ENCODE measurements around the gene ELL. TPM values are rescaled to one million over a fixed set of nuclear protein-coding genes. Genes with fewer than 3 reads are reported as not detected.

ELL gene
- total RNA-seq, 1 experiment from 2014 or later = 10.1 TPM

DNA sequence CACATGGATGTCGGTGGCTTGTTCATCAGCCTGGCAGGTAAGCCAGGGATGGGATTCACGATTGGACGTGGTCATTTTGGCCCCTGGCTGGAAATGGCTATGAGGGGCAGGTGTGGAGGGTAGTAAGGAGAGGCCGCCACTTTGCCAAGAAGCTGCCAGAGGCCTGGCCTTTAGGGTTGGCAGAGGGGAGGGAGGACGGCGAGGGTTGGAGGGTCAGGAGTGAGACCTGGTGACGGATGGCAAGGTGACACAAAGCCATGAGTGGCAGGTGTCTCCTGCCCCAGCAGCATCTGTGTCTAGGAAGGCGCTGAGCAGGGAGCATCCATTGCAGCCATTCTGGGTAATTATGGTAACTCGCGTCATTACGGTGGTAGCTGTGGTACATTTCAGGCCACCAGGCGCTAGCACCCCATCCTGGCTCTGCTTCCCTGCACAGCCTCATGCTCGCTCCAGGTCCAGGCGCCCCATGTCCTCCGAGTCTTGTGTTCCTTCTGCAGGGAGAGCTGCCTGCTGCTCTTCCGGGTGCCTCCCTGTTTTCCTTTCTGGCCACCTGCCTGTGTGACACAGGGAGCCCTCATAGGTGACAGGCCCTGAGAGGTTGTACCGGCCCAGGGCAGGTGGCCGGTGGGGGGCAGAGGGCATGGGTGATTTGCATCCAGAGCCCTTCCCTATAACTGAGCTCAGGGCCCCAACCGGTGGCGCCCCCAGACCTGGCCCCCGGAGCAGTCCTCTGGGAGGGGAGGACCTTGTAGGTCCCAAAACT lies 98.4 kb downstream of the ELL start:
- Histone ChIP-seq H3K27me3 (no peaks in the 10 kb centered on the region), H3K4me3 (no peak overlapping the region), H3K9me3 (replicated peaks) (no peaks in the 10 kb centered on the region), H3K27ac (no peak overlapping the region), H3K36me3 (no peaks in the 10 kb centered on the region), H3K4me1 (peaks cover 12% of the 10 kb centered on the region; the same call in 1 of the 2 replicates)
- no peak for DNase-seq

DNA sequence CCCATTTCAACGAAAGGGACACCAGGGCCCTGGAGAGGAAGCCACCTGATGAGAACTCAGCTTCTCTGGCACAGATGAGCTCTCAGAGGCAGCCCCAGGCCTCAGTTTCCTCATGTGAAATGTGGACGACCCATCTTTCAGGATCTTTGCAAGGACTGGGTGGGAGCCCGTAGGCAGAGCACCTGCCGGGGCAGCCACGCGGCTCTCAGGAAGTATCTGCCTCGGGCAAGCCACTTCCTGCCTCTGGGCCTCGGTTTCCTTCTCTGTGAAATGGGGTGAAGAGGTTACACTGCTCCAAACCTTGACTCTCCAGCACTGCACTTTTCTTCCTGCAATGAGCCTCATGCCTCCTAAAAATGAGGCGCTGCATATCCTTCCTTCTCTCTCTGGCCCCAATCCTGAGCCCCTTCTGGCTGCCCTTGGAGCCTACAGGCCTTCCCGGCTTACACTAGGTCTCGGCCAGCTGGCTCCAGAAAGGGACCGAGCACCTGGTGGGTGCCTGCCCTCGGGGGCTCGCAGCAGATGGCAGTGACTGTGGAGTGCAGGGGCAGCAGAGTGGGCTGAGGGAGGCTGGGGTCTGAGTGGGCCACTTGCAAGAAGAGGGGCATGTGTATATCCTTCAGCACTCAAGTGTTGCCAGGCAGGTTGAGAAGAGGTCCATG lies 99.2 kb downstream of the ELL start:
- H3K27ac ChIP-seq = no peak overlapping the region

DNA sequence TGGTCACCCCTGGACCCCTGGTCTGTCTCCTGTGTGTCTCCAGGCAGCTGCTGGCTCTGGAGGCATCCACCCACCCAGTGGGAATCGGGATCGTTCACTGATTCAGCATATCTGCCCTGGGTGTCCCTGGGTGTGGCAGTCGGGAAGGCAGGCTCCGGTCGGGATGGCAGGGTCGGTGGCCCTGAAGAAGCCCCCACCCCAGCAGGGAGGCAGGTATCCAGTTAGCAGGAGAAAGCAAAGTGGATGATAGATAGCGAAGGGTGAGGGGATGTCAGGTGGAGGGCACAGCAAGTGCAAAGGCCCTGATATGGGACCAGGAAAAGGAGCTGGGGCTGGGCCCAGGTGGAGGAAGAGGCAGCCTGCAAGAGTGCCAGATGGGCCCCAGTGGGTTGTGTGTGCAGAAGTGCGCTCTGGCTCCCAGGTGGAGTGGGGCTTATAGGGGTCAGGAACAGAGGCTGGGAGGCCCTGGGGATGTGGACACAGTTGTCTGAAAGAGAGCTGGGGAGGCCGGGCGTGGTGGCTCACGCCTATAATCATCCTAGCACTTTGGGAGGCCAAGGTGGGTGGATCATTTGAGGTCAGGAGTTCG lies 100.4 kb downstream of the ELL start:
- Histone ChIP-seq H3K27ac (no peak overlapping the region), H3K9me3 (replicated peaks) (no peaks in the 10 kb centered on the region), H3K36me3 (no peaks in the 10 kb centered on the region), H3K4me3 (no peak overlapping the region), H3K27me3 (no peaks in the 10 kb centered on the region), H3K4me1 (peaks cover 6% of the 10 kb centered on the region; the same call in 1 of the 2 replicates)
- peak in 1 of 2 experiments; percentile 7 for DNase-seq

More for the DNA sequence above, 99.2 kb downstream of the ELL start:
- H3K4me1 ChIP-seq = peaks cover 8% of the 10 kb centered on the region; the same call in 1 of the 2 replicates
- no peaks in the 10 kb centered on the region for H3K9me3 ChIP-seq (replicated peaks)
- no peaks in the 10 kb centered on the region for H3K36me3 ChIP-seq
- DNase-seq = no peak
- no peak overlapping the region for H3K4me3 ChIP-seq
- no peaks in the 10 kb centered on the region for H3K27me3 ChIP-seq

DNA sequence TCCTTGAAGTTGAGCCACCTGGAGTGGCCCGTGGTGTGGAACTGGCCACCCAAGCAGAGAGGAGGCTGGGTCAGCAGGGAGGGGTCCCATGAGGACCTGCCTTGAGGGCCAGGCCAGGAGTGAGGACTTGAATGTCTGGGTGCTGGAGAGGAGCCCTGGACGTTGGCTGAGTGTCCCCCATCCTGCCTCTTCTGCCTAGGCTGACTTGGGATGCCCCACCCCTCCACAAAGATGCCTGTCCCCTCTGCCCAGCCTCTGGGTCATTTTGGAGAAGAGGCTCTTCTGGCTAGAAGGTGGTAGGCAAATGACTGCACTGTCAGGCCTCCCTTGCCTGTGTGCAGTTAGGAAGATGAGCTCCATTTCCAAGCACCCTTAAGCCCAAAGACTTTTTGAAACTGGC lies 100.9 kb downstream of the ELL start:
- DNase-seq = peak in 1 of 2 experiments; percentile 2
- no peak overlapping the region for H3K4me3 ChIP-seq
- no peak overlapping the region for H3K27ac ChIP-seq
- H3K4me1 ChIP-seq = peaks cover 9% of the 10 kb centered on the region; the same call in 1 of the 2 replicates
- no peaks in the 10 kb centered on the region for H3K36me3 ChIP-seq
- H3K9me3 ChIP-seq (replicated peaks) = no peaks in the 10 kb centered on the region
- H3K27me3 ChIP-seq = no peaks in the 10 kb centered on the region

- peak overlapping the region; percentile 58 for H3K27ac ChIP-seq
- H3K9me3 ChIP-seq (replicated peaks) = no peaks in the 10 kb centered on the region
- H3K36me3 ChIP-seq = no peaks in the 10 kb centered on the region
- H3K27me3 ChIP-seq = no peaks in the 10 kb centered on the region
- DNase-seq = peak; percentile 83 to 84
- H3K4me3 ChIP-seq = peak overlapping the region; percentile 71
- H3K4me1 ChIP-seq = peaks cover 19% of the 10 kb centered on the region; the same call in 1 of the 2 replicates
Observed at GRCh38 chr19:18419699-18420460, 102.0 kb downstream of the ELL start.

- peak; percentile 71 to 85 for DNase-seq
- Histone ChIP-seq H3K4me1 (peaks cover 25% of the 10 kb centered on the region), H3K27me3 (no peaks in the 10 kb centered on the region), H3K4me3 (peak within 1 kb of the TSS; percentile 71), H3K36me3 (no peaks in the 10 kb centered on the region), H3K9me3 (replicated peaks) (no peaks in the 10 kb centered on the region), H3K27ac (peak within 1 kb of the TSS; percentile 58)
Observed at GRCh38 chr19:18419195-18419698, 102.6 kb downstream of the ELL start, which contains the start of gene SSBP4. SSBP4 (plus strand) TSS chr19:18419398; CDS start chr19:18419649, 251 bp downstream.

GRCh38 chr19:18418483-18419194 lies 103.2 kb downstream of the ELL start:
- Histone ChIP-seq H3K4me1 (peaks cover 27% of the 10 kb centered on the region), H3K27ac (no peak overlapping the region), H3K4me3 (peak overlapping the region; percentile 71), H3K9me3 (replicated peaks) (no peaks in the 10 kb centered on the region), H3K36me3 (no peaks in the 10 kb centered on the region), H3K27me3 (no peaks in the 10 kb centered on the region)
- DNase-seq = peak; percentile 54 to 71

DNA sequence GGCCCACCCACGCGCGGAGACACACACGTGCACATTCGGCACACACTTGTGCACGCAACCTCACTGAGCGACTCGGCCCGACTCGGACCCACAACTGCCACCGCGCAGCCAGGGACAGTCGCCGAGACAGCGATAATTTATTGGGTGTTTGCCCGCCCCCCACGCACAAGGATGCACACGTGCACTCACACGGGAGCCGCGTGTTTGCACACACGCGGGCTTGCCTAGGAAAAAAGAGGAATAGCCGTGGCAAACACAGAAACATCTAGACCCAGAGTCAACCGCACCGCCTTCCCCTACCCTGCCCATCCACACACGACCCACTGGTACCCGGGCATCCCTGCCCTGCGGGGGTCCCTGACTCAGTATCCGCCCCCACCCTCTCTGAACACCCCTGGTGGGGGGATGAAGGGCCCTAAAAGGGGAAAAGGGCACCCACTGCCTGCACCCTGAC lies 103.8 kb downstream of the ELL start:
- no peaks in the 10 kb centered on the region for H3K27me3 ChIP-seq
- no peaks in the 10 kb centered on the region for H3K9me3 ChIP-seq (replicated peaks)
- no peak overlapping the region for H3K27ac ChIP-seq
- DNase-seq = no peak
- peak overlapping the region; percentile 71 for H3K4me3 ChIP-seq
- no peaks in the 10 kb centered on the region for H3K36me3 ChIP-seq
- peaks cover 27% of the 10 kb centered on the region for H3K4me1 ChIP-seq

DNA sequence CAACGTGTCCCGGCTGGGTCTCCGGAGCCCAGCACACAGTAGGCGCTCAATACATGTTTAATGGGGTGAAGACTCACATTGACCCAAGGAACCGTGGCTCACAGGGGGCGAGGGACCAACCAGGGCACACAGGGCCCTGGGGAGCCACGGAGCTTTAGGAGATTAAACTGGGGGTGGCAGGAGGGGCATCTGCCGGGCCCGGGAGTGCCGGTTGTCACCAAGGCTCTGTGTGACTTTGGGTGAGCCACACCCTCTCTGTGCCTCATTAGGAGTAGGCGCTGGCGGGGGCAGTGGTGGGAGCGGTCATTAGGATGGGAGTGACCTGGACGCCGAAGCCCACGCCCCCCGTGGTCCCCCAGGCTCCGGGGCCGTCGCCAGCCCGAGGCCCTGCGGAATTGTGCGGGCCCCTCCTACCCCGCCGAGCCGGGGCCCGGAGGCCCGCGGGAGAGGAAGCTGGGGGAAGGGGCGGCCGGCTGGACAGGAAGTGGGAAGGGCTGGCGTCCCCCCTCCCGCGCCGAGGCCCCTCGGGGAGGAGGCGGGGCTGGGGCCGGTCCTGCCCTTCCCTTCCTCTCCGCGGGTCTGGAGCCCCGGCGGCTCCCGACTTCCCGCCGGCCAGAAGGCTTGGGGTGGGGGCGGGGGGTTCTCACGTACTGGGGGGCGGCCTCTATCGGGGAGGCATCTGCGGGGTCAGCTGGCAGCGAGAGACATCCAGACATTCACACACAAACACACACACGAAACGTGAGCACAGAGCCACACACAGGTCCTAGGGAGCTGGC lies 104.4 kb downstream of the ELL start:
- Histone ChIP-seq H3K27me3 (no peaks in the 10 kb centered on the region), H3K27ac (peak overlapping the region; percentile 39), H3K36me3 (no peaks in the 10 kb centered on the region), H3K4me1 (peaks cover 27% of the 10 kb centered on the region), H3K4me3 (peak overlapping the region; percentile 71), H3K9me3 (replicated peaks) (no peaks in the 10 kb centered on the region)
- peak; percentile 90 to 91 for DNase-seq

- no peaks in the 10 kb centered on the region for H3K36me3 ChIP-seq
- peak overlapping the region; percentile 39 for H3K27ac ChIP-seq
- DNase-seq = peak; percentile 87 to 88
- no peaks in the 10 kb centered on the region for H3K27me3 ChIP-seq
- H3K4me1 ChIP-seq = peaks cover 27% of the 10 kb centered on the region
- H3K9me3 ChIP-seq (replicated peaks) = no peaks in the 10 kb centered on the region
- H3K4me3 ChIP-seq = peak overlapping the region; percentile 71
Observed at GRCh38 chr19:18416778-18417249, 105.1 kb downstream of the ELL start.

DNA sequence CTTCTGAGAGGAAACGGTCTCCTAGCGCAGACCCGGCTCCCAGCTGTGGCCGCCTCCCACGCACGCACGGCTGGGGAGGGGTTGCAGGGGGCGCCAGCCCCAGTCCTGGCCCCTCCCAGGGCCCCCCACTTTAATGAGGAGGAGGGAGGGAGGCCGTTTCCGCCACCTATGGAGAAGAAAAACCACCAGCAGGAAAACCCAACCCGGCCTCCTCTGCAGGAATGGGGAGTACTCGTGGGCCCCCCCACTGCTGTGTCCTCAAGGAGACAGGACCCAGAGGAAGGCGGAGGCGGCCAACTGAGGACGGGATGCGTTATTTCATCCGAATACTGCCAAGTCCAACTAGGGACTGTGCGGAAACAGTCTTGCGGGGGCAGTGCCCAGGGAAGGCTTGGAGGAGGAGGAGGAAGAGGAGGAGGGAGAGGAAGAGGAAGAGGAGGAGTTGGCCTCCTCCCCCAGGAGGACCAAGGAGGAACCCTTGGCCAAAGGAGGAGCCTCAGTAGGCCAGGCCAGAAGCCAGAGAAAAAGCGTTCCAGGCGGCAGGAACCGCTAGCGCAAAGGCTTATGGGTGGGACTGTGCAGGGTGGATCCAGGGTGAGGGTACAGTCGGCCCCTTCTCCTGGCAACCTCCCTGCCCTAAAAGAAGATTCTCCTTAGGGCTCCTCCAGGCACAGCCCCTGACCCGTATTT lies 106.5 kb downstream of the ELL start:
- no peaks in the 10 kb centered on the region for H3K9me3 ChIP-seq (replicated peaks)
- no peaks in the 10 kb centered on the region for H3K36me3 ChIP-seq
- H3K4me3 ChIP-seq = peak overlapping the region; percentile 31
- H3K27ac ChIP-seq = no peak overlapping the region
- peak; percentile 48 to 60 for DNase-seq
- no peaks in the 10 kb centered on the region for H3K27me3 ChIP-seq
- peaks cover 20% of the 10 kb centered on the region for H3K4me1 ChIP-seq

DNA sequence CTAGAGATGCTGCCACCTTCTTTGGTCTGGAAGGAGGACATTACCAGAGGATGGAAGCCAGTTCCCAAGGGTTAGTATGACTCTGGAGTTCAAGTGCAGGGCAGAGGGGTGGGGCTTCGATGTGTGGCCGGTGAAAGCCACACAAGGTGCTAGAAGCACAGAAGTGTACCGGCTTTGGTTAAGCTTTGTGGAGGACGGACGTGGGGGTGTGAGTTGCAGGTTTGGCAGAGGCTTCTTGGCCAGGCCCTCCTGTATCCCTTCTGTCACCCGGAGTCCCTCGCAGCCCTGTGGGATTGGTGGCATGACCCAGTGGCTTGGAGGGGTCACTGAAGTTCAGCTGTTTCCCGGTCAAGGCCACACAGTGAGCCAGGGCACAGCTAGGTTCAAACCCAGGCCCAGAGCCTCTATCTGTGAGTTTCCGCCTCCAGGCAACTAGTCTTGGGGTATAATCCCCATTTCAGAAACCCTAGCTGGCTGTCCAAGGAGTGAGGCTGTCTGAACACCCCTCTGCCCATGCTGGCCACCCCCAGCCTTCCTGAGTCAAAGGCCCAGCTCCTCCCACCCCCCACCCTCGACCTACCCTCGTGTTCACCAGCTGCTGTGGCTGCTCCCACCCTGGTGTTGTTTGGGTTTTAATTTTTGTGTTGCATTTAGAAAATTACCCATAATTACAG lies 107.2 kb downstream of the ELL start:
- Histone ChIP-seq H3K4me3 (peak overlapping the region; percentile 31), H3K36me3 (no peaks in the 10 kb centered on the region), H3K27me3 (no peaks in the 10 kb centered on the region), H3K4me1 (peaks cover 20% of the 10 kb centered on the region), H3K9me3 (replicated peaks) (no peaks in the 10 kb centered on the region), H3K27ac (no peak overlapping the region)
- DNase-seq = peak in 1 of 2 experiments; percentile 55
